Fibroblast of the aortic adventitia (primary cell): ENCODE results near the gene METTL9. TPM values are rescaled to one million over a fixed set of nuclear protein-coding genes. Genes with fewer than 3 reads are reported as not detected.

Experiments used
- DNase-seq: peaks from one replicate; pipeline ENCODE4 v3.0.0-alpha.2; 2010; ENCODE audit warnings: low read depth
- H3K4me3 ChIP-seq: 2 replicates; pipeline ENCODE4 v1.5.1; 2011; ENCODE audit warnings: low read depth, mild to moderate bottlenecking, control low read depth, low read length, moderate library complexity
- CTCF ChIP-seq: IDR thresholded peaks from 2 replicates; pipeline ENCODE4 v1.5.1; 2011; ENCODE audit warnings: mild to moderate bottlenecking, low read length, control low read depth, inconsistent platforms; ENCODE audit not compliant: insufficient read depth
- total RNA-seq: library from RNA; depleted of rRNA; stranded (reverse); fragments of >200 nt; gene quantifications from 2 replicates; pipeline ENCODE4 v1.2.3, GENCODE V29; 2012; ENCODE audit warnings: low replicate concordance

Gene METTL9
- total RNA-seq, 1 donor: 221 TPM

- no peak overlapping the region for H3K4me3 ChIP-seq
- no peak for TF ChIP-seq CTCF
- DNase-seq: no peak
Observed at GRCh38 chr16:21618281-21618680, 18.9 kb downstream of the METTL9 start.

GRCh38 chr16:21619765-21620425 is 20.5 kb downstream of the METTL9 start:
- no peak for TF ChIP-seq CTCF
- no peak for DNase-seq
- H3K4me3 ChIP-seq: no peak overlapping the region

- H3K4me3 ChIP-seq: no peak overlapping the region
- DNase-seq: no peak
- no peak for TF ChIP-seq CTCF
Observed at GRCh38 chr16:21620592-21620991, 21.2 kb downstream of the METTL9 start.

- no peak overlapping the region for H3K4me3 ChIP-seq
- no peak for TF ChIP-seq CTCF
- no peak for DNase-seq
Observed at GRCh38 chr16:21622545-21622944, 23.2 kb downstream of the METTL9 start.

GRCh38 chr16:21625026-21625425 is 25.6 kb downstream of the METTL9 start:
- no peak for TF ChIP-seq CTCF
- DNase-seq: no peak
- no peak overlapping the region for H3K4me3 ChIP-seq

- no peak for TF ChIP-seq CTCF
- peak overlapping the region; percentile 41 for H3K4me3 ChIP-seq
- DNase-seq: peak; percentile 84
Observed at GRCh38 chr16:21626659-21627277, 27.4 kb downstream of the METTL9 start.
